ENCODE results near the gene VPS13D. TPM values are rescaled to one million over a fixed set of nuclear protein-coding genes. Genes with fewer than 3 reads are reported as not detected.
"Not testable (repeated sequence)": the region's sequence is repeated elsewhere in the genome, so short reads cannot be mapped to it uniquely, and the experiment has no call there.

VPS13D gene
- total RNA-seq, 1 donor from 2014 or later, result 25.8 TPM

DNA sequence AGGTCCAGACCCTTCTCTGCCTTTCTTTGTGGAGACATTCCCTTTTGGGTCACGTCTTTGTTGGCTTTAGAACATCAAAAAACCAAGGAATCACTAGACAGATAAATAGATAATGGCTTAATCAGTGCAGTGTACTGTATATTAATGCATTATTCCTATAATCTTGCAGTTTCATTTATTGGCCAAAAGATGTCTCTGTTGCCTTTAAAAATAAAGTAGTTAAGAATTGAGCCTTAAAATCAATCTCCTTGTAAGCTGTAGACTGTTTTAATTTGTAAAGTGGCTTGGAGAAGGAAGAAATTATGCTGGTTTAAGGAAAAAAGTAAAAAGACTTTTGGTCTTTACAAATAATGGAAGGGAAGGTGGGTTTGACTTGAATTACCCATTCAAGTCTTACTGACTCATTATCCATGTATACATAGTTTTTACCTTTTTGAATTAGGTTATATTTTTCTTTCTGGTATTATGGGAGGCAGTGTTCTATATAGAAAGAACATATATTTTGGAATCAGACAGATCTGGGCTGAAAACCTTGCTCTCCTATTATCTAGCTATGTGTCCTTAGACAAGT lies 84.6 kb downstream of the VPS13D start:
- Histone ChIP-seq H3K4me3 (ENCODE audit: low read depth, low read length) (no peak overlapping the region), H3K36me3 (ENCODE audit: control insufficient read depth, insufficient read depth, low read length) (peaks cover 14% of the 10 kb centered on the region), H3K27me3 (ENCODE audit: control insufficient read depth, insufficient read depth, low read length) (no peaks in the 10 kb centered on the region)
- TF ChIP-seq, protein P1, sequence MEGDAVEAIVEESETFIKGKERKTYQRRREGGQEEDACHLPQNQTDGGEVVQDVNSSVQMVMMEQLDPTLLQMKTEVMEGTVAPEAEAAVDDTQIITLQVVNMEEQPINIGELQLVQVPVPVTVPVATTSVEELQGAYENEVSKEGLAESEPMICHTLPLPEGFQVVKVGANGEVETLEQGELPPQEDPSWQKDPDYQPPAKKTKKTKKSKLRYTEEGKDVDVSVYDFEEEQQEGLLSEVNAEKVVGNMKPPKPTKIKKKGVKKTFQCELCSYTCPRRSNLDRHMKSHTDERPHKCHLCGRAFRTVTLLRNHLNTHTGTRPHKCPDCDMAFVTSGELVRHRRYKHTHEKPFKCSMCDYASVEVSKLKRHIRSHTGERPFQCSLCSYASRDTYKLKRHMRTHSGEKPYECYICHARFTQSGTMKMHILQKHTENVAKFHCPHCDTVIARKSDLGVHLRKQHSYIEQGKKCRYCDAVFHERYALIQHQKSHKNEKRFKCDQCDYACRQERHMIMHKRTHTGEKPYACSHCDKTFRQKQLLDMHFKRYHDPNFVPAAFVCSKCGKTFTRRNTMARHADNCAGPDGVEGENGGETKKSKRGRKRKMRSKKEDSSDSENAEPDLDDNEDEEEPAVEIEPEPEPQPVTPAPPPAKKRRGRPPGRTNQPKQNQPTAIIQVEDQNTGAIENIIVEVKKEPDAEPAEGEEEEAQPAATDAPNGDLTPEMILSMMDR (IDR thresholded peaks at IDR 0.05; ENCODE audit: insufficient read depth, low read length, severe bottlenecking), result no peak
- FAIRE-seq (no peak), DNase-seq (ENCODE audit: low read depth) (peak; percentile 10)

DNA sequence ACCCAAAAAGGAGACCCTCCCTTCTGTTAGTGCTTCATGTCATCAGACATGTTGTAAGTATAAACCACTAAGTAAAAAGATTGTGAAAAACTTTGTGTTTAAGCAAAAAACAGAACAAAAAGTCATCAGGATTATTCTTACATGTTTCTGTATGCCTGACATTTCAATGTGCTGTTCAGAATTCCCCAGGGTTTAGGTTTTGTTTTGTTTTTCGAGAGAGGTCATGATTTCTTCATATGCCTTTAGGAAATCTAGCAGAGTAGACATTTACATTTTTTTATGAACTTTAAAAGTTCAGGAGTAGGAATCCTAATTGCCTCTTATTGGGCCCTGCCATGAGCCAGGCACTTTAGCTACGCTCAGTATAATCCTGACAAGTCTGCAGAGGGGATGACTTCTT lies 85.3 kb downstream of the VPS13D start:
- Histone ChIP-seq H3K27me3 (ENCODE audit: control insufficient read depth, insufficient read depth, low read length) (no peaks in the 10 kb centered on the region), H3K36me3 (ENCODE audit: control insufficient read depth, insufficient read depth, low read length) (peaks cover 14% of the 10 kb centered on the region), H3K4me3 (ENCODE audit: low read depth, low read length) (no peak overlapping the region)
- FAIRE-seq (no peak), DNase-seq (ENCODE audit: low read depth) (no peak)
- TF ChIP-seq, protein P1 (IDR thresholded peaks at IDR 0.05; ENCODE audit: insufficient read depth, low read length, severe bottlenecking), result no peak

DNA sequence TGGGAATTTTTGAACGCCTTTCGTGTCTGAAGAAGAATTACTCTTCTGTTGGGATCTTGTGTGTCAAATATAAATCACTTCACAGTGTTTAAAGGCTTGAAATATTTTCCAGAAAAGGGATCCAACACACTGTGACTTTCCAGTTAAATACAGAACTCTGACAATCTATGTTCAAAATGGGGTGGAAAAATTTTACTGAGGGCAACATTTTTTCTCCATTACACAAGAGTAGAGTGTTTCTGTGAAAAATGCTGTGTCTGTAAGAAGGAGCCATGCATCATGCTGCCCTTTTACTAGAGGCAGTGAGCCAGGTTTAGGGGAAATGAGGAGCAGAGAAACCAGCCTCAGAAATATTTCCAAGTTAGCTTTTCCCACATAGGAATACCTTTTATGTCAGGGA lies 86.5 kb downstream of the VPS13D start:
- no peak overlapping the region for H3K4me3 ChIP-seq (ENCODE audit: low read depth, low read length)

DNA sequence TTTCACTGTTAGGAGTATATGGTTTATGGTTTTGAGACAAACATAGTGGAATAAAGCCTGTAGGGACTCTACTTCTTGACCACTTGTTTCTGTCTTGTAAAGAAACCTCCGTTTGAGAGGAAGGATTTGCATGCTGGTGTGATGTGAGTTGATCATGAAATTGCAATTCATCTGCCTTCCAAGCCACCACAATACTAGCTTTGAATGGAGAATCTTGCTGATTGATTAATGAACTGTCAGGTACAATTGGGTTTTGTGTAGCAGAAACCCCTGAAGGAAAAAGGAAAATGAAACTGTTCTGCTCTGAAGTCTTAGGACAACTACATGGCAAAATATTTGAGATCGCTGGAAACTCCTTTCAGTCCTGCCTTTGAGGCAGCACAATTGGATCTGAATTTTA lies 90.7 kb downstream of the VPS13D start:
- Histone ChIP-seq H3K36me3 (ENCODE audit: control insufficient read depth, insufficient read depth, low read length) (peaks cover 12% of the 10 kb centered on the region), H3K4me3 (ENCODE audit: low read depth, low read length) (no peak overlapping the region), H3K27me3 (ENCODE audit: control insufficient read depth, insufficient read depth, low read length) (no peaks in the 10 kb centered on the region)
- TF ChIP-seq, protein P1 (IDR thresholded peaks at IDR 0.05; ENCODE audit: insufficient read depth, low read length, severe bottlenecking), result no peak
- no peak for FAIRE-seq
- DNase-seq (ENCODE audit: low read depth), result no peak

More for the DNA sequence above, 86.5 kb downstream of the VPS13D start:
- Histone ChIP-seq H3K27me3 (ENCODE audit: control insufficient read depth, insufficient read depth, low read length) (no peaks in the 10 kb centered on the region), H3K36me3 (ENCODE audit: control insufficient read depth, insufficient read depth, low read length) (peaks cover 14% of the 10 kb centered on the region)
- FAIRE-seq, result no peak
- TF ChIP-seq, protein P1 (IDR thresholded peaks at IDR 0.05; ENCODE audit: insufficient read depth, low read length, severe bottlenecking), result no peak
- no peak for DNase-seq (ENCODE audit: low read depth)

DNA sequence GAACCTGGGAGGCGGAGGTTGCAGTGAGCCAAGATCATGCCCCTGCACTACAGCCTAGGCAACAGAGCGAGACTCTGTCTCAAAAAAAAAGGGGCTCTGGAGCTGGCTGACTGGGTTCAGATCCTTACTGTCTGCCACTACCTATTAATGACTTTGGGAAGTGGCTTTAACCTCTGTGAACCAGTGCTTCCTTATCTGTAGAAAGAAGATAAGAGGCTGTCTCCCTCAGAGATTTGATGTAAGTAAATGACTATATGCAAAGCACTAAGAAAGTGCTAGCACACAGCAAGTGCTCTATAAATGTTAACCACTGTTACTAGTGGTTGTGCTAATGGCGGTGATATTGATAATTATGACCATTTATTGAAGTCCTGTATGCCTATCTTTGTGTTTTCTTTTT lies 94.6 kb downstream of the VPS13D start:
- DNase-seq (ENCODE audit: low read depth) (no peak), FAIRE-seq (no peak)
- Histone ChIP-seq H3K4me3 (ENCODE audit: low read depth, low read length) (no peak overlapping the region), H3K36me3 (ENCODE audit: control insufficient read depth, insufficient read depth, low read length) (peaks cover 12% of the 10 kb centered on the region), H3K27me3 (ENCODE audit: control insufficient read depth, insufficient read depth, low read length) (no peaks in the 10 kb centered on the region)
- TF ChIP-seq, protein P1 (IDR thresholded peaks at IDR 0.05; ENCODE audit: insufficient read depth, low read length, severe bottlenecking), result no peak

DNA sequence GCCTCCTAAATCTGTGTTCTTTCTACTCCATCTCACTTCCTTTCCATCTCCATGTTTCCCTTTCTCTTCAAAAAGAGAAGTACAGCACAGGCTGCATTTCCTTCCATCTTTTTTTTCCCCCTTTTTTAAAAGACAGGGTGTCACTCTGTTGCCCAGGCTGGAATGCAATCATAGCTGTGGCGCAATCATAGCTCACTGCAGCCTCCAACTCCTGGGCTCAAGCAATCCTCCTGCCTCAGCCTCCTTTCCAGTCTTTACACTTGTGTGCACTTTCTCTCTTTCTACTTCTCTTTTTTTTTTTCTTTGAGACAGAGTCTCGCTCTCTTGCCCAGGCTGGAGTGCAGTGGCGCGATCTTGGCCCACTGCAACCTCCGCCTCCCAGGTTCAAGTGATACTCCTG lies 95.1 kb downstream of the VPS13D start:
- not testable (repeated sequence) for H3K27me3 ChIP-seq (ENCODE audit: control insufficient read depth, insufficient read depth, low read length); FAIRE-seq; DNase-seq (ENCODE audit: low read depth); H3K4me3 ChIP-seq (ENCODE audit: low read depth, low read length)
- peaks cover 13% of the 10 kb centered on the region for H3K36me3 ChIP-seq (ENCODE audit: control insufficient read depth, insufficient read depth, low read length)

Data from bronchial epithelial cell (primary cell).